ENCODE measurements around the gene LINGO4.
"Not testable (repeated sequence)": the region's sequence is repeated elsewhere in the genome, so short reads cannot be mapped to it uniquely, and the experiment has no call there.

Gene LINGO4

DNA sequence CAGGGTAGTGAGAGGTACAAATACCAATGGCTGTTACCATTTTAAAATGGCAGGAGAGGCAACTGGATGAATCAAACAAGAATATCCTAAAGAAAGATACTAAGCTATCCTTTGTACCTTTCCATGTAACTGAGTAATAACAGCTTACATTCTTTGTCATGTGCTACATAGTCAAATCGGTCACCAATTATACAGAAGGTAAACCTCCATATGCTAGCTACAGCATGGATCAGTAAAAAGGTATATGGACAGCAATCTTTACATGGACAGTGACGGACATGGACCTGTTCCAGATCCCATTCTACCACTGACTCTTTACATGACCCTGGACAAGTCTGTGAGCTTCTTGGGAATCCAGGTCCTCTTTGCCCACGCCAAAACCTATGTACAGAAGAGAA is 28.6 kb downstream of the LINGO4 start:
- DNase-seq: no peak

DNA sequence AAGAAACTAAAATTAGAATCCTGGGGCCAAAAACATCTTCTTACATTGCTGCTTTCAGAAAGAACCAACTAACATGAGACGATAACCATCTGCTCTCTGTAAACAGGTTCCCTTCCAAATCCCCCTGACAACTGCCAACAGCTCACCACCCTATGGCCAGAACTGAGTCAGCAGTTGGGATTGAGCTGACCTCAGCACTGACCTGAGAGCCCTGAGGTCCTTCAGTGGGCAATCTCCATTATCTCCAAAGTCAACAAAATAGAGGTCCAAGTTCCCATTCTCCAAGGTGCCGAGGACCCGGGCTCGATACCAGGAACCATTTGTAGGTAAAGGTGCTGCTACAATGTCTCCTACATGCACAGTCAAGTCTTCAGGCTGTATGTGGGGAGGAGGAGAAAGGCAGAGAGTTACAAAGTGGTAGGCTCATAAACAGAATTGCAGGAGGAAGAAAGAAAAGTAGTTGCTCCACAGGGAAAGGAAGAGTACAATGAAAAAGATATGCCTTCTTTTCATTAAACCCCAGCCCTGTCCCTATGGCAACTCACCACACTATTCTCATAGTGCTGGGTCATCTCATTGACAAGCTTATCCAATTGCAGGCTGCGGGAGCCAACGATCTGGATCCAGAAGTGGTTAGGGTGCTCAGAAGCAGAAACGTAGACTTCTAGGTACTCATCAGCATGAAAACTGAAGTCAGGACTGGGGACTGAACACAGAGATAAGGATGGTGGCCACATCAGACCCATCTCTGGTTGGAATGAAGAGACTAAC is 29.1 kb downstream of the LINGO4 start:
- DNase-seq: no peak

DNA sequence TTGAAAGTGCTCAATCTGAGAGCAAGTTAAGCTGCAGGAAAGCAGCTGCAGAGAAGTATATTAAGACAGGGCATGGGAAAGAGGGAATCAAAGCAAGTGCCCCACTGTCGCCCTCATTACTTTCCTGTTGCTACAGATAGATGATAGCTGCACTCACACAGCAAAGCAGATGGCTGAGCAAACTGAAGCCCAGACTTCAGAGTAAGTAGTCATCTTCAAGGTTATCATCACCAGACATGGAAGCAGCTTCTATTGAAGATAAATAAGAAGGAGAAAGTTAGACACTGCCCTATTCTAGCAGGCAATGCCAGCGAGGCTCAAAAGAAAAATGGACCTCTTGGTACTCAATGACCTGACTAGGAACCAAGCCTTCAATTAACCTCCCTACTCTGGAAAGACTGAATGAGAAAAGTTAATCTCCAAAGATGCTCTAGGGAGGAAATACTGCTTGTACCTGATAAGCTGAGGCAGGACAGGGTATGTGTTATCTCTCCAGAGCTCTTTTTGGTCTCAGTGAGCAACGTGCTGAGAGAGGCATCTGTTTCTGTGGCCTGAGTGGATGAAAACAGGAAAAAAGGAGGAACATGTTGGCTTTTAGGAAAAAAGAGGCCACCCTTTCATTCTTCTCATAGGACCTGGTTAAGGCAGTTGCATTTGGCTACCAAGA is 30.8 kb downstream of the LINGO4 start:
- DNase-seq: no peak

DNA sequence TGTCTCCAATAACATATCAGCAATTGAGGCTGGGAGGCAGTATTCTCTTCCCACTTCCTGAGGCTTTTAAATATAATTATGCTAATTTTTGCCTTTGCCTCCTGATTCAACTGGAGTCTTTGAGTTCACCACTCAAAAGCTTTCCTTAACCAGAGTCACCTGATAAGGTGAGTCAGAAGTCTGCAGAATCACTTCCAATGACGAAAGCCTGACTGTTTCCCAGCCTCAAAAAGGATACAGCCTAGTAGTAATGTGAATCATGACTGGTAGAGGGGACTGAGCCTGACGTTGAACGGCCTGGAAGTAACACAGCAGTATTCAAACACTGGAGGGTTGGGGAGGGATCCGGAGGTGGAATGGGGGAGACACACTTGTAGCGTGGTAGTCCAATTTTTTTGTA is 31.5 kb downstream of the LINGO4 start:
- no peak for DNase-seq

DNA sequence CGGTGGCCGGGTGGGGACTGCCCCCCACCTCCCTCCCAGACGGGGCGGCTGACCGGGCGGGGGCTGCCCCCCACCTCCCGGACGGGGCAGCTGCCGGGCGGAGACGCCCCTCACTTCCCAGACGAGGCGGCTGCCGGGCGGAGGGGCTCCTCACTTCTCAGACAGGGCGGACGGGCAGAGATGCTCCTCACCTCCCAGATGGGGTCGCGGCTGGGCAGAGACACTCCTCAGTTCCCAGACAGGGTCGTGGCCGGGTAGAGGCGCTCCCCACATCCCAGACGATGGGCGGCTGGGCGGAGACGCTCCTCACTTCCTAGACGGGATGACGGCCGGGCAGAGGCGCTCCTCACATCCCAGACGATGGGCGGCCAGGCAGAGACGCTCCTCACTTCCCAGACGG is 35.9 kb downstream of the LINGO4 start:
- DNase-seq: not testable (repeated sequence)

DNA sequence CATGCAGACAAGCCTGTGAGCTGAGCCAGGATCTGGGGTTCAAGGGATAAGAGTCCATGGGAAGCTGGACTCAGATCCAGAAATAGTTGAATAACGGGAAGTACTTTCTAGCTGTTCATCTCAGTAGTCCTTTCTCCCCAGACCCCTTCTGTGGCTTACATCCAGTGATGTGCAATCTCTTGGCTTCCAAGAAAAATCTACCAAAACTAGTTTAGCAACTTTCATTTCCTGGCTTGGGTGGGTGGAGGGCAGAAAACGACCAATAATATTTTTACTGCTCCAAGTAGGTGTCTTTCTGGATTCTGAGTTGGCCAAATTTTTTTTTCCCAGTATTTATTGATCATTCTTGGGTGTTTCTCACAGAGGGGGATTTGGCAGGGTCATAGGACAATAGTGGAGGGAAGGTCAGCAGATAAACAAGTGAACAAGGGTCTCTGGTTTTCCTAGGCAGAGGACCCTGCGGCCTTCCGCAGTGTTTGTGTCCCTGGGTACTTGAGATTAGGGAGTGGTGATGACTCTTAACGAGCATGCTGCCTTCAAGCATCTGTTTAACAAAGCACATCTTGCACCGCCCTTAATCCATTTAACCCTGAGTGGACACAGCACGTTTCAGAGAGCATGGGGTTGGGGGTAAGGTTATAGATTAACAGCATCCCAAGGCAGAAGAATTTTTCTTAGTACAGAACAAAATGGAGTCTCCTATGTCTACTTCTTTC is 36.7 kb downstream of the LINGO4 start:
- DNase-seq: not testable (repeated sequence)

DNA sequence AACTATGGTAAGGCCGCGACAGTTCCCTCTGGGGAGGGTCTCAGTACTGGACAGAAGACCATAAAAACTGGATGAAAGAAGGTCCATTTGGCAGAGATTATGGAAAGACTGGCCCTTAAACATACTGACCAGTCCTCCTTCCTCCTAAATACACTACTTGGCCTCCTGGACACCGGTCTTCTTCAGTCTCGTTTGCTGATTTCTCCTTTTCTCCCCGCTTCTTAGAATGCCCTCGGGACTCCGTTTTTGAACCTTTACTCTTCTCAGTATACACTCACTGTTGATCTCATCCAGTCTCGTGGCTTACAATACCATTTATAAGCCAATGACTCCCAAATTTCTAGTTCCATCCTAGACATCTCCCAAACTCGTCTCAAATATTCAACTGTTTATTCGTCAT is 41.2 kb downstream of the LINGO4 start:
- no peak for DNase-seq

DNA sequence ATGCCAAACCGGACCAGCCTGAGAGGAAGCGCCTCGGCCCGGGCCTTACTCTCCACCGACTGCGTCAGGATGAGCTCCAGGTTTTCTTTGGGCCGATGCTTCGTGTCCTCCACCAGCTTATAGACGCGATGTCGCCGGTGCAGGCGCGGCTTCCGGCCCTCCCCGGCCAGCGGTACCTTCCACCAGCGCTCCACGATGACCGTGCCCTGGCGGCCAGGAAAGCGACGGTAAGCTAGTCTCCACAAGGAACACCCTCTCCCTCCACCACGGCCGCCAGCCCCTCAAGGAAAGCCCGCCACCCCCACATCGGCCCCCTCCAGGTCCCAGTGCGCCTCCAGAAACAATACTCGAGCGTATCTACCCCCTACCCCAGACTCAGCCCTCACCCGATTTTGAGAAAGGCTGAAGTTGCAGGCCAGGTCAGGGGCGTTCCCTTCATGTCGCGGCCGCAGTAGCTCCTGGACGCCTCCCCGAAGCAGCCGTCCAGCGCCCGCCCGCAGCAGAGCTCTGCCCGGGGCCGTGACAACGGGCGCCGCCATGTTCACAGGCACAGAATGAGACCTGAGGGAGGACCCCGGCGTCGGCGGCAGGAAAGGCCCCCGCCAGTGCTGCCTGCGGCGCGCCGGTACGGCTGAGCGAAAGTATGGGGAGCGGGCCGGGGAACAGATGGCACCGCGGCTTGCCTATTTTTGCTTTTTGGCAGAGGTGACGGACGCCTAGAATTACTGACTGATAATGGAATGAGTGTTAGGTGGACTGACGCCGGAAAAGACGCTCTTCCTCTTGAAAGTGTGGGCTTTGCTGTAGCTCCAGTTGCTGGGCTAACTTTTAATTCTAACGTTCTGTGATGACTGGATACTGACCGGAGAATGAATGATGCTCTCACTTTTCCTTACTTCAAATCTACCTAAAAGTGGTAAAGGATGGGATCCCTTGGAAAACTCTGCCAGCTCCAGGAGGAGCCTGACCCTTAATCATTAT is 42.0 kb downstream of the LINGO4 start, which contains the start of gene MRPL9:
Gene MRPL9 (minus strand): TSS at position 556 of the 981 bp plus-strand sequence. CDS start 17 bp downstream, at position 539.
- DNase-seq: peak; percentile 94

DNA sequence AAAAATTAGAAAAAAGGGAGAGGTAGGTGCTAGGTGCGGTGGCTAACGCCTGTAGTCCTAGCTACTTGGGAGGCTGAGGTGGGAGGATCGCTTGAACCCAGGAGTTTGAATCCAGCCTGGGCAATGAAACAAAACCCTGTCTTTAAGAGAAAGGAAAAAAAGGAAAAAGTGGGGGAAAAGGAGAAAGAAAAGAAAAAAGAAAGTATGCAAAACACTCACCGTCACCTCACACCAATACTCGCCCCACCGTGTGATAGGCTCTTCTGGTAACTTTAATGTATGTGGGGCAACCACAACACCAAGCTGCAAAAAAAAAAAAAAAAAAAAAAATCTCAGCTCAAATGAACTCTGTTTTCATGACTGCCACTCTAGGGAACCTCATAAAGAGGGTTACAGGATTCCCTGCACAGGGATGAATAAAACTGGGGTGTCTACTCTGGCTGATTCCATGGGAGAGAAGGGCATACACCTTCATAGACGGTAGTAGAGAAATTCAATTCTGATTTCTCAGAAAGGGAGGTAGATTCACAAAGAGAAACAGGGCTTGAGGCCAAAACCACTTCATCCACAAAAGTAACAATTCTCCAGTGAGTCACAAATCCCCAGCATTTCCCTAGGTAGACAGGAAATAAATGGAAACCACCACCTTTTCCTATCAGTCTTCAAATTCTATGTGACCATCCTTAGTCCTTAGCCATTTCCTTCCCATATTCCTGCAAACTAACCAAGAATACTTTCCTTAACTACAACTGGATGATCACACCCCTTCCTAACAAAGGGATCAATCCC is 44.4 kb downstream of the LINGO4 start:
- no peak for DNase-seq

DNA sequence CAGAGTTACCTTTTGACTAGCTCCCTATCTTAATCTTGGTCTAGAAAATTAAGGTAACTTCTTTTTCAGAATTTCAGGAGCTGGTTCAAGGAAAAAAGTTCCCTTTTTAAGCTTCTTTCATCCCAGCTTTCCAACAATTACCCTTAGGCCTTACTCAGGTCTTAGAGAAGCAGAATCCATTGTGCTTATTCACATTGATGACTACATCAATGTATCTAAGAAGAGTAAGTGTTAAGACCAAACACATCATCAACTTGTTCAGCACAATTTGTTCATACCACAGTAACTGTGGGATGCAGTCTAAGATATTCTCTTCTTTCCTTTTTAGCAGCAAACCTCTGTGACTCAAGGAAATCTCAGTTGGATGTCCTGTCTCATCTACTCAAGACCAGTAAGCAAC is 46.0 kb downstream of the LINGO4 start:
- DNase-seq: no peak

DNA sequence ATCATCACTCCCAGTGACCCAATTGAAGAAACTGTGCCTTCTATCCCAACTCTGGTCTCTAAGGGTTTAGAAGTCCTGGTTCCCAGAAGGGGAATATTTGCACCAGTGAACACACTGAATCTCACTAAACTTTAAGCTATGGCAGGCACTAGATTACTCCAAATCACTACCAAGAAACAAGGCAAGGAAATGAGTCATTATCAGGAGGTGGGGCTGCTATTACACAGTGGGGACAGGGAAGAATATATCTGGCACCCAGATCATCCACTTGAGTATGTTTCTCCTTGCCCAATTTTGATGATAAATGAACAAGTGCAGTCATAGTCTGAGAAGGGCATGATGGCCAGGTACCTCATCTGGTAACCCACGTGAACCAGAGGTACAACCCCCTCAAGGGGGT is 48.9 kb downstream of the LINGO4 start:
- no peak for DNase-seq
